PC-3 (cell line): ENCODE measurements around the gene PTPRD. TPM values are rescaled to one million over a fixed set of nuclear protein-coding genes. Genes with fewer than 3 reads are reported as not detected.

Experiments used
- ATAC-seq: fragments of 200-7000 bp; cut with Tn5 transposase; 2 replicates; pipeline ENCODE4 v1.9.1; 2020; ENCODE audit warnings: mild to moderate bottlenecking, moderate library complexity
- BruUV-seq: library from RNA; stranded (reverse); fragments of 400-500 nt; replicated peaks from 2 replicates; lab custom pipeline; 2021; lab: Mats Ljungman, UMichigan
- CTCF ChIA-PET: fragments of 300-600 bp; sonication (Branson Sonifier 250); formaldehyde crosslinking; loops from one replicate; lab custom pipeline; 2022; ENCODE audit warnings: antibody characterized with exemption; lab: Charles Lee
- POLR2A ChIA-PET: fragments of 300-600 bp; sonication (Branson Sonifier 250); formaldehyde crosslinking; loops from one replicate; lab custom pipeline; 2022; ENCODE audit warnings: antibody characterized with exemption; ENCODE audit not compliant: unreplicated experiment; lab: Charles Lee
- DNase-seq: peaks from one replicate; pipeline ENCODE4 v3.0.0-alpha.2; 2015
- H2AFZ ChIP-seq: fragments of 300-600 bp; sonication (generic); 2 replicates; pipeline ENCODE4 v1.6.0; 2016; ENCODE audit warnings: antibody characterized with exemption, low read length
- H3F3A ChIP-seq: fragments of 300-600 bp; sonication (generic); one replicate; pipeline ENCODE4 v1.6.0; 2017; ENCODE audit warnings: antibody characterized with exemption, low read length, control low read depth, mild to moderate bottlenecking; ENCODE audit not compliant: unreplicated experiment
- H3K27ac ChIP-seq: fragments of 300-600 bp; sonication (generic); 2 replicates; pipeline ENCODE4 v1.5.1; 2016; ENCODE audit warnings: mild to moderate bottlenecking, low read length
- H3K27me3 ChIP-seq: fragments of 300-600 bp; sonication (generic); 2 replicates; pipeline ENCODE4 v1.6.1; 2016; ENCODE audit warnings: low read length, mixed read lengths
- H3K36me3 ChIP-seq: fragments of 300-600 bp; sonication (generic); 2 replicates; pipeline ENCODE4 v1.6.1; 2016; ENCODE audit warnings: low read depth, mixed run types, low read length, mixed read lengths
- H3K4me1 ChIP-seq: fragments of 300-600 bp; sonication (generic); 2 replicates; pipeline ENCODE4 v1.5.1; 2016; ENCODE audit warnings: low read length; ENCODE audit not compliant: insufficient read depth
- H3K4me2 ChIP-seq: fragments of 300-600 bp; sonication (generic); 2 replicates; pipeline ENCODE4 v1.6.0; 2016; ENCODE audit warnings: low read length
- H3K4me3 ChIP-seq: fragments of 300-600 bp; sonication (generic); 2 replicates; pipeline ENCODE4 v1.5.1; 2016; ENCODE audit warnings: mild to moderate bottlenecking, low read length, mixed read lengths
- H3K79me2 ChIP-seq: fragments of 300-600 bp; sonication (generic); 2 replicates; pipeline ENCODE4 v1.6.1; 2017; ENCODE audit warnings: low read length, mixed read lengths
- H3K9ac ChIP-seq: fragments of 300-600 bp; sonication (generic); 2 replicates; pipeline ENCODE4 v1.6.0; 2016; ENCODE audit warnings: mild to moderate bottlenecking, low read length
- H3K9me2 ChIP-seq: fragments of 300-600 bp; sonication (generic); replicated peaks from 2 replicates; pipeline ENCODE4 v1.6.1; 2016; ENCODE audit warnings: mixed run types, low read length, mixed read lengths
- H3K9me3 ChIP-seq: fragments of 300-600 bp; sonication (generic); 2 replicates; pipeline ENCODE4 v1.6.1; 2016; ENCODE audit warnings: low read length, mixed read lengths
- H4K20me1 ChIP-seq: fragments of 300-600 bp; sonication (generic); 2 replicates; pipeline ENCODE4 v1.6.1; 2016; ENCODE audit warnings: low read length, mixed read lengths
- CTCF ChIP-seq: fragments of 300-600 bp; sonication (generic); conservative IDR thresholded peaks from 2 replicates; pipeline ENCODE4 v1.5.1; 2017; ENCODE audit warnings: antibody characterized with exemption, low read depth, mild to moderate bottlenecking, low read length
- EZH2 ChIP-seq: fragments of 300-600 bp; sonication (generic); IDR thresholded peaks from one replicate; pipeline ENCODE4 v1.6.1; 2017; ENCODE audit warnings: antibody characterized with exemption, mild to moderate bottlenecking, low read length; ENCODE audit not compliant: unreplicated experiment
- EZH2phosphoT487 ChIP-seq: fragments of 300-600 bp; sonication (generic); IDR thresholded peaks from 2 replicates; pipeline ENCODE4 v1.6.1; 2018; ENCODE audit warnings: mild to moderate bottlenecking, antibody characterized with exemption, low read length, borderline replicate concordance
- intact Hi-C: fragments of 100-400 bp; cut with micrococcal nuclease; formaldehyde crosslinking; loops from 2 replicates; pipeline ENCODE4 v1.9.0; 2023
- total RNA-seq: library from RNA; depleted of rRNA; stranded (reverse); fragments of >200 nt; gene quantifications from 2 replicates; pipeline ENCODE4 v1.2.3, GENCODE V29; 2014

PTPRD gene
- total RNA-seq, 1 experiment from 2014 or later = not detected

DNA sequence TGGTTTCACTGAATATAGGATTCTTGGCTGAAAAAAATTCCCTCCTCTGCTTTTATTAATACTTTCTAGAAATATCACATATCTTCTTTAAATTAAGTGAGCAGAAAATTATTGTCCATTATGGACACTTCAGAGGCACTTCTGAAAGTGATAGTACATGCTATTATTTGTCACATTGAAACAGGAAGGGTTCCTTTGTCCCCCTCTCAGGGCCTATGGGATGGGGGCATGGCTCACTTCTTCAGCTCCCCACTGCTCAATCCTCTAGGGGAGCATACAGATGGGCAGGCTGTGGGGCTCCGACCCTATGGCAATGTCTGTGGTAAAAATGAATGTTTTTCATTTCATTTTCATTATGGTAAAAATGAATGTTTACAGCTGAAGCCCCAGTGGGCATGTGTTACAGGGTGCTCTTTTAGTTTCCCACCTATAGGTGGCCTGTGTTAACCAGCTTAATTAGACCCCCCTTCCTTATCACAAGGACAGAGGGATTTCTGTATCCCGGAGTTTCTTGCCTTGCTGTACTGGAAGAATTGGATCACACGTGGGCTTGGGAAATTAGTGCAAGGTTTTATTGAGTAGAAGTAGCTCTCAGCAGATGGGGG, 1225.2 kb downstream of the PTPRD start:
- intact Hi-C loops = no loop called here
- no peaks in the 10 kb centered on the region for H3K27me3 ChIP-seq
- H4K20me1 ChIP-seq = no peaks in the 10 kb centered on the region
- no peak overlapping the region for H3K27ac ChIP-seq
- H3F3A ChIP-seq = no peaks in the 10 kb centered on the region
- TF ChIP-seq EZH2 = no peak
- no peak for TF ChIP-seq CTCF
- TF ChIP-seq EZH2phosphoT487 = no peak
- H2AFZ ChIP-seq = no peak overlapping the region
- H3K36me3 ChIP-seq = no peaks in the 10 kb centered on the region
- BruUV-seq = no TSS peak
- no peak overlapping the region for H3K9ac ChIP-seq
- H3K9me2 ChIP-seq = no peaks in the 10 kb centered on the region
- ATAC-seq (no peak), DNase-seq (no peak)
- 0 out of 2 replicates have a peak, but pooled peaks cover 3% of the 10 kb centered on the region for H3K9me3 ChIP-seq
- CTCF ChIA-PET = no interaction called here
- no peak overlapping the region for H3K4me3 ChIP-seq
- H3K4me2 ChIP-seq = no peak overlapping the region
- no peaks in the 10 kb centered on the region for H3K4me1 ChIP-seq
- POLR2A ChIA-PET = no interaction called here
- H3K79me2 ChIP-seq = no peaks in the 10 kb centered on the region

GRCh38 chr9:9362332-9362731, 1250.5 kb downstream of the PTPRD start:
- TF ChIP-seq CTCF = no peak
- TF ChIP-seq EZH2 = no peak
- TF ChIP-seq EZH2phosphoT487 = no peak
- no peak overlapping the region for H3K4me3 ChIP-seq
- no peaks in the 10 kb centered on the region for H3F3A ChIP-seq
- no TSS peak for BruUV-seq
- DNase-seq (no peak), ATAC-seq (no peak)
- no peaks in the 10 kb centered on the region for H3K9me3 ChIP-seq
- H3K9ac ChIP-seq = no peak overlapping the region
- no peaks in the 10 kb centered on the region for H3K4me1 ChIP-seq
- H2AFZ ChIP-seq = no peak overlapping the region
- H3K79me2 ChIP-seq = no peaks in the 10 kb centered on the region
- no peaks in the 10 kb centered on the region for H3K27me3 ChIP-seq
- no peaks in the 10 kb centered on the region for H4K20me1 ChIP-seq
- CTCF ChIA-PET = no interaction called here
- H3K27ac ChIP-seq = no peak overlapping the region
- intact Hi-C loops = no loop called here
- no peak overlapping the region for H3K4me2 ChIP-seq
- H3K36me3 ChIP-seq = no peaks in the 10 kb centered on the region
- POLR2A ChIA-PET = no interaction called here
- H3K9me2 ChIP-seq = no peaks in the 10 kb centered on the region

GRCh38 chr9:9352877-9353481, 1259.8 kb downstream of the PTPRD start:
- H3K9me2 ChIP-seq = no peaks in the 10 kb centered on the region
- no peaks in the 10 kb centered on the region for H3K4me1 ChIP-seq
- no peak overlapping the region for H3K4me2 ChIP-seq
- TF ChIP-seq CTCF (peak; percentile 59), EZH2phosphoT487 (no peak)
- H3K9ac ChIP-seq = no peak overlapping the region
- ATAC-seq (no peak), DNase-seq (peak; percentile 10)
- no peaks in the 10 kb centered on the region for H3K27me3 ChIP-seq
- no peaks in the 10 kb centered on the region for H3K79me2 ChIP-seq
- ChIA-PET CTCF (no interaction called here), POLR2A (no interaction called here)
- no peaks in the 10 kb centered on the region for H3K36me3 ChIP-seq
- BruUV-seq = no TSS peak
- no peak overlapping the region for H3K27ac ChIP-seq
- H3K4me3 ChIP-seq = no peak overlapping the region
- intact Hi-C loops = no loop called here
- no peaks in the 10 kb centered on the region for H4K20me1 ChIP-seq
- H3F3A ChIP-seq = no peaks in the 10 kb centered on the region
- H3K9me3 ChIP-seq = no peaks in the 10 kb centered on the region
- no peak overlapping the region for H2AFZ ChIP-seq
